GM18498 (cell line): ENCODE data around the gene SYF2.
"Not testable (repeated sequence)": the region's sequence is repeated elsewhere in the genome, so short reads cannot be mapped to it uniquely, and the experiment has no call there.

Source experiments
- ATAC-seq: cut with Tn5 transposase; IDR thresholded peaks from one replicate; pipeline ENCODE4 v1.9.1; 2021; ENCODE audit warnings: mild to moderate bottlenecking, moderate library complexity; ENCODE audit not compliant: unreplicated experiment

Gene SYF2

GRCh38 chr1:25246600-25247023, 14.3 kb upstream of the SYF2 start:
- peak; percentile 14 for ATAC-seq

- ATAC-seq: no peak
These were observed 13.7 kb upstream of the SYF2 start for GRCh38 chr1:25245809-25246599.

- no peak for ATAC-seq
These were observed 13.1 kb upstream of the SYF2 start for GRCh38 chr1:25245393-25245792.

GRCh38 chr1:25243907-25244306, 11.6 kb upstream of the SYF2 start:
- no peak for ATAC-seq

- peak; percentile 71 for ATAC-seq
These were observed 7.6 kb upstream of the SYF2 start for GRCh38 chr1:25239681-25240541.

- ATAC-seq: no peak
These were observed 5.7 kb upstream of the SYF2 start for GRCh38 chr1:25238046-25238445.

GRCh38 chr1:25236261-25236660, 4.0 kb upstream of the SYF2 start:
- not testable (repeated sequence) for ATAC-seq

- not testable (repeated sequence) for ATAC-seq
These were observed 3.1 kb upstream of the SYF2 start for GRCh38 chr1:25235411-25235810.

- ATAC-seq: peak; percentile 59
These were observed 823 bp upstream of the SYF2 start for GRCh38 chr1:25232866-25233784.

GRCh38 chr1:25223471-25223870, 8.8 kb downstream of the SYF2 start:
- no peak for ATAC-seq

GRCh38 chr1:25222606-25223005, 9.7 kb downstream of the SYF2 start:
- no peak for ATAC-seq

GRCh38 chr1:25220666-25221065, 11.6 kb downstream of the SYF2 start:
- ATAC-seq: no peak

- ATAC-seq: no peak
These were observed 12.5 kb downstream of the SYF2 start for GRCh38 chr1:25219661-25220251.

- no peak for ATAC-seq
These were observed 14.6 kb downstream of the SYF2 start for GRCh38 chr1:25217598-25218232.

GRCh38 chr1:25217015-25217414, 15.3 kb downstream of the SYF2 start:
- ATAC-seq: no peak

- ATAC-seq: no peak
These were observed 16.2 kb downstream of the SYF2 start for GRCh38 chr1:25216123-25216522.

GRCh38 chr1:25212725-25213124, 19.6 kb downstream of the SYF2 start:
- ATAC-seq: no peak

GRCh38 chr1:25210728-25211127, 21.6 kb downstream of the SYF2 start:
- no peak for ATAC-seq

GRCh38 chr1:25209516-25209915, 22.8 kb downstream of the SYF2 start:
- ATAC-seq: no peak
